Sigmoid colon (tissue), 4 donors: ENCODE results near the gene FBXW5.

ENCODE experiments used
- EP300 ChIP-seq, 4 donors: sonication (generic); formaldehyde crosslinking; IDR thresholded peaks; one replicate each; pipeline ENCODE4 v1.6.1; 2017; ENCODE audit warnings: antibody characterized with exemption in 4 of 4
- POLR2A ChIP-seq, 2 donors: fragments of 450-650 bp; IDR thresholded peaks; one replicate each; pipeline ENCODE4 v1.6.1; 2016; ENCODE audit warnings: antibody characterized with exemption in 2 of 2, mild to moderate bottlenecking in 2 of 2, moderate library complexity in 2 of 2
- POLR2AphosphoS5 ChIP-seq, 4 donors: sonication (generic); formaldehyde crosslinking; IDR thresholded peaks; one replicate each; pipeline ENCODE4 v1.6.1; 2017; ENCODE audit warnings: antibody characterized with exemption in 4 of 4
- TF ChIP-seq, protein P1 (sequence below), 4 experiments: fragments of 450-650 bp in 3 of 4; fragments of 200-600 bp in 1 of 4; IDR thresholded peaks; one replicate each; pipeline ENCODE4 v1.5.1; 2016 to 2019; ENCODE audit warnings: antibody characterized with exemption in 4 of 4, mild to moderate bottlenecking in 3 of 4, moderate library complexity in 2 of 4

DNA sequence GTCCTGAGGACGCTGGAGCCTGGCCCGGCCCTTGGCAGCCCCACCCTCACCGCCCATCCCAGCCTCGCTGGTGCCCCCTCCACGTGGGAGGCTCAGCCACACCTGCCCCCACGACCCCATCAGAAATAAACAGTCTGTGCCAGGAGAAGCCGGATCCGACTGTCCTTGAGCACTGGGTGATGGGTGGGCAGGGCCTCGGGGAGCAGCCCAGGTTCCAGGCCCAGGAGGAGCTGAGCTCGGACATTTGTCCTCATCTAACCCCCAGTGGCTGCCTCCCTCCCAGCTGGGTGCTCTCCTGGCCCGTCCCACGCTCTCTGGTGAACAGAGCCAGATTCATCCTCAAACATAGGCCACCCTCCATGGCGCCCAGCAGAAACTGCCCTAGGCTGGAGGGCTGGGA, 28.2 kb upstream of the FBXW5 start:
- TF ChIP-seq, protein P1, sequence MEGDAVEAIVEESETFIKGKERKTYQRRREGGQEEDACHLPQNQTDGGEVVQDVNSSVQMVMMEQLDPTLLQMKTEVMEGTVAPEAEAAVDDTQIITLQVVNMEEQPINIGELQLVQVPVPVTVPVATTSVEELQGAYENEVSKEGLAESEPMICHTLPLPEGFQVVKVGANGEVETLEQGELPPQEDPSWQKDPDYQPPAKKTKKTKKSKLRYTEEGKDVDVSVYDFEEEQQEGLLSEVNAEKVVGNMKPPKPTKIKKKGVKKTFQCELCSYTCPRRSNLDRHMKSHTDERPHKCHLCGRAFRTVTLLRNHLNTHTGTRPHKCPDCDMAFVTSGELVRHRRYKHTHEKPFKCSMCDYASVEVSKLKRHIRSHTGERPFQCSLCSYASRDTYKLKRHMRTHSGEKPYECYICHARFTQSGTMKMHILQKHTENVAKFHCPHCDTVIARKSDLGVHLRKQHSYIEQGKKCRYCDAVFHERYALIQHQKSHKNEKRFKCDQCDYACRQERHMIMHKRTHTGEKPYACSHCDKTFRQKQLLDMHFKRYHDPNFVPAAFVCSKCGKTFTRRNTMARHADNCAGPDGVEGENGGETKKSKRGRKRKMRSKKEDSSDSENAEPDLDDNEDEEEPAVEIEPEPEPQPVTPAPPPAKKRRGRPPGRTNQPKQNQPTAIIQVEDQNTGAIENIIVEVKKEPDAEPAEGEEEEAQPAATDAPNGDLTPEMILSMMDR (IDR thresholded peaks at IDR 0.05) = no peak
- no peak for TF ChIP-seq POLR2AphosphoS5 (IDR thresholded peaks at IDR 0.05)
- no peak for TF ChIP-seq EP300 (IDR thresholded peaks at IDR 0.05)
- no peak for TF ChIP-seq POLR2A (IDR thresholded peaks at IDR 0.05)
